MCF 10A (cell line): Measurements from ENCODE around the gene SH3D19. TPM values are rescaled to one million over a fixed set of nuclear protein-coding genes. Genes with fewer than 3 reads are reported as not detected.

Source experiments
- BruUV-seq: library from RNA; stranded (reverse); fragments of 400-500 nt; replicated peaks from 2 replicates; lab custom pipeline; 2021; lab: Mats Ljungman, UMichigan
- CTCF ChIA-PET: fragments of 300-600 bp; sonication (Branson Sonifier 250); formaldehyde crosslinking; extraction: SDS; loops from one replicate; lab custom pipeline; 2021; ENCODE audit warnings: antibody characterized with exemption, inconsistent platforms; lab: Yijun Ruan, JAX
- POLR2A ChIA-PET: fragments of 300-600, 350-650 bp; sonication (Branson Sonifier 250); formaldehyde crosslinking; extraction: SDS; loops from one replicate; lab custom pipeline; 2020; ENCODE audit warnings: antibody characterized with exemption, inconsistent platforms; lab: Yijun Ruan, JAX
- DNase-seq: peaks from one replicate; pipeline ENCODE4 v3.0.0-alpha.2; 2018; ENCODE audit not compliant: unreplicated experiment
- H3K27ac Mint-ChIP-seq: one replicate; pipeline ENCODE4 v1.8.0; 2022; ENCODE audit warnings: mild to moderate bottlenecking, low read depth, mixed read lengths; ENCODE audit not compliant: unreplicated experiment
- H3K27me3 Mint-ChIP-seq: one replicate; pipeline ENCODE4 v1.8.0; 2022; ENCODE audit warnings: mixed read lengths; ENCODE audit not compliant: insufficient read depth, unreplicated experiment
- H3K36me3 Mint-ChIP-seq: one replicate; pipeline ENCODE4 v1.8.0; 2022; ENCODE audit warnings: mild to moderate bottlenecking, moderate library complexity, mixed read lengths; ENCODE audit not compliant: insufficient read depth, unreplicated experiment
- H3K4me1 Mint-ChIP-seq: one replicate; pipeline ENCODE4 v1.8.0; 2022; ENCODE audit warnings: mixed read lengths; ENCODE audit not compliant: insufficient read depth, unreplicated experiment
- H3K4me3 Mint-ChIP-seq: one replicate; pipeline ENCODE4 v1.8.0; 2022; ENCODE audit warnings: mild to moderate bottlenecking, moderate library complexity, mixed read lengths; ENCODE audit not compliant: unreplicated experiment
- H3K9me3 Mint-ChIP-seq: one replicate; pipeline ENCODE4 v1.8.0; 2022; ENCODE audit warnings: mixed read lengths; ENCODE audit not compliant: unreplicated experiment
- intact Hi-C: fragments of 100-400 bp; cut with micrococcal nuclease; formaldehyde crosslinking; loops from 2 replicates; pipeline ENCODE4 v1.14.1; 2022
- total RNA-seq: library from RNA; stranded (reverse); gene quantifications from 2 replicates; pipeline ENCODE4 v1.2.3, GENCODE V29; 2022
- TF ChIP-seq, protein P1 (sequence below): fragments of 200-600 bp; IDR thresholded peaks from one replicate; pipeline ENCODE4 v1.8.0; 2022; ENCODE audit warnings: antibody characterized with exemption, mild to moderate bottlenecking; ENCODE audit not compliant: unreplicated experiment

The SH3D19 gene
- total RNA-seq, 1 experiment from 2014 or later: 51.3 TPM

DNA sequence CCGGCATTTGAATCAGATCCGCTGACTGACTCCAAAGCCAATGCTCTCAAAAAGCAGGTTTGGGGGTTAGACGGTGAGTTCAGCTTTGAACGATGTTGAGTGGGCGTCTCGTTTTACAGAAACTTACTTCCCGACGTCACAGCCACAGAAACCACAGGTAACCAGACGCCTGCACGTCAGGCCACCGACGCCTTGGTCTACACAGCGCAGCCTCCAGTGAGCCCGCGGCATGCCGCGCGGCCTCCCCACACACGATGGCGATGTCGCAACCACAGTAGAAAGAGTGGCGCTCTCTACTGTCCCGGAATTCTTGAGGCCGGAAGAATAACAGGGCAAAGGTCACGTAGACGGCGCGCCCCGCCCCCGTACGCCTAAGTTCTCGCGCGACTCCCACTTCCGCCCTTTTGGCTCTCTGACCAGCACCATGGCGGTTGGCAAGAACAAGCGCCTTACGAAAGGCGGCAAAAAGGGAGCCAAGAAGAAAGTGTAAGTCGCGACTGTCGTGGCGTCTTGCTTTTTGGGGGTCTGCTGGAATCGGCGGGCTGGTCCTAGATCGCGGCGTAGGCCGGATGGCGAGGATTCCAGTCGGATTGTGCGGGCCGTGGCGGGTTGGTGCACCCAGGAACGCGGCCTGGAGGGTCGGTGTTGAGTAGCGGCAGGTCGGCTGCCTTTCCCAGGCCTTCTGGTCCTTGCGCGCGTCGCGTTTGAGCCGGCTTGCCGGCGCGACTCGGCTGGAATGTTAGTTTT, 226.0 kb downstream of the SH3D19 start, which contains the start of gene RPS3A:
RPS3A (plus strand) TSS at position 400 of the 747 bp plus-strand sequence; CDS start at position 425, 25 bp downstream.
- peak; percentile 98 for DNase-seq
- CTCF ChIA-PET: interaction anchor here (0.6 to 1.8 kb wide), 10 partner anchors 14 to 1869 kb away, joined by 3 to 7 read pairs (median 3); no protein-coding TSS in a partner anchor
- BruUV-seq: no TSS peak
- Mint-ChIP-seq H3K9me3 (no peaks in the 10 kb centered on the region), H3K27me3 (no peaks in the 10 kb centered on the region), H3K4me3 (peak within 1 kb of the TSS; percentile 91), H3K27ac (peak within 1 kb of the TSS; percentile 100), H3K4me1 (peaks cover 10% of the 10 kb centered on the region), H3K36me3 (peaks cover 53% of the 10 kb centered on the region)
- intact Hi-C loops: loop anchor here (1.0 kb wide), 1 partner anchor 84 kb away; the partner anchor contains the start of gene LRBA
- TF ChIP-seq, protein P1, sequence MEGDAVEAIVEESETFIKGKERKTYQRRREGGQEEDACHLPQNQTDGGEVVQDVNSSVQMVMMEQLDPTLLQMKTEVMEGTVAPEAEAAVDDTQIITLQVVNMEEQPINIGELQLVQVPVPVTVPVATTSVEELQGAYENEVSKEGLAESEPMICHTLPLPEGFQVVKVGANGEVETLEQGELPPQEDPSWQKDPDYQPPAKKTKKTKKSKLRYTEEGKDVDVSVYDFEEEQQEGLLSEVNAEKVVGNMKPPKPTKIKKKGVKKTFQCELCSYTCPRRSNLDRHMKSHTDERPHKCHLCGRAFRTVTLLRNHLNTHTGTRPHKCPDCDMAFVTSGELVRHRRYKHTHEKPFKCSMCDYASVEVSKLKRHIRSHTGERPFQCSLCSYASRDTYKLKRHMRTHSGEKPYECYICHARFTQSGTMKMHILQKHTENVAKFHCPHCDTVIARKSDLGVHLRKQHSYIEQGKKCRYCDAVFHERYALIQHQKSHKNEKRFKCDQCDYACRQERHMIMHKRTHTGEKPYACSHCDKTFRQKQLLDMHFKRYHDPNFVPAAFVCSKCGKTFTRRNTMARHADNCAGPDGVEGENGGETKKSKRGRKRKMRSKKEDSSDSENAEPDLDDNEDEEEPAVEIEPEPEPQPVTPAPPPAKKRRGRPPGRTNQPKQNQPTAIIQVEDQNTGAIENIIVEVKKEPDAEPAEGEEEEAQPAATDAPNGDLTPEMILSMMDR: peak; percentile 78
- POLR2A ChIA-PET: interaction anchor here (0.6 to 7.3 kb wide), 24 partner anchors 9 to 1680 kb away, joined by 3 to 84 read pairs (median 4); partner anchors contain the start of genes ARFIP1, FHIP1A, LRBA and SH3D19

DNA sequence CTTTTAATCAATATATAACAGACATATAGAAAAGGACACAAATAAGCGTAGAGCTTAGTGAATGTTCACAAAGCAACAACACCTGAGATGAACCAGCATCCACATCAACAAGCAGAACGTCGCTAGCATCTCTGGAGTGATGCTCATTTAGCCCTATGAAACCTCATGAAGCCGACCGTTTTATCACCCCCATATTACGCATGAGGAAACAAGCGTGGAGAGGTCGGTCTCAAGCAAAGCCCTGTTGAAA, 226.5 kb downstream of the SH3D19 start:
- H3K27ac Mint-ChIP-seq: peak overlapping the region; percentile 100
- ChIA-PET POLR2A (interaction anchor here (0.6 to 7.3 kb wide), 10 partner anchors 8 to 231 kb away, joined by 3 to 84 read pairs (median 3); partner anchors contain the start of genes LRBA and SH3D19), CTCF (interaction anchor here (0.6 to 1.6 kb wide), 8 partner anchors 13 to 1101 kb away, joined by 3 to 4 read pairs (median 3); no protein-coding TSS in a partner anchor)
- H3K4me3 Mint-ChIP-seq: peak overlapping the region; percentile 91
- no peaks in the 10 kb centered on the region for H3K9me3 Mint-ChIP-seq
- DNase-seq: no peak
- H3K4me1 Mint-ChIP-seq: peaks cover 10% of the 10 kb centered on the region
- no peaks in the 10 kb centered on the region for H3K27me3 Mint-ChIP-seq
- intact Hi-C loops: loop anchor here (1.0 kb wide), 1 partner anchor 84 kb away; the partner anchor contains the start of gene LRBA
- TF ChIP-seq, protein P1: no peak
- TSS peak; percentile 84 for BruUV-seq
- peaks cover 48% of the 10 kb centered on the region for H3K36me3 Mint-ChIP-seq

DNA sequence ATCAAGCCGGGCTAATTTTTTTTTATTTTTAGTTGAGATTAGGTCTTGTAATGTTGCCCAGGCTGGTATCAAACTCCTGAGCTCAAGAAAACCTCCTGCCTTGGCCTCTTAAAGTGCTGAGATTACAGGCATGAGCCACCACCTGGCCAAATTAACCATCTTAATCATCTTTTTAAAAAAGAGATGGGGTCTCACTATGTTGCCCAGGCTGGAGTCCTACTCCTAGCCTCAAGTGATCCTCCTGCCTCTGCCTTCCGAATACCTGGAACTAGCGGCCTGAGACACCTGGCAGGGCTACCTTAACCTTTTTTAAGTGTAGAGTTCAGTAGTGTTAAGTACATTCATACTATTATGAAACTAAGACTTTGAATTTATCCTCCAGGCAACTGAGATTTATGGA, 227.6 kb downstream of the SH3D19 start:
- Mint-ChIP-seq H3K4me1 (peaks cover 10% of the 10 kb centered on the region), H3K4me3 (no peak overlapping the region), H3K9me3 (no peaks in the 10 kb centered on the region), H3K27ac (no peak overlapping the region), H3K36me3 (peaks cover 37% of the 10 kb centered on the region), H3K27me3 (no peaks in the 10 kb centered on the region)
- no TSS peak for BruUV-seq
- DNase-seq: no peak
- TF ChIP-seq, protein P1: no peak
- CTCF ChIA-PET: interaction anchor here (0.6 to 0.7 kb wide), 2 partner anchors 81 to 431 kb away, joined by 3 read pairs; no protein-coding TSS in a partner anchor
- POLR2A ChIA-PET: interaction anchor here (0.7 to 6.5 kb wide), 3 partner anchors 83 to 514 kb away, joined by 3 to 84 read pairs (median 3); partner anchors contain the start of gene LRBA
- intact Hi-C loops: no loop called here

DNA sequence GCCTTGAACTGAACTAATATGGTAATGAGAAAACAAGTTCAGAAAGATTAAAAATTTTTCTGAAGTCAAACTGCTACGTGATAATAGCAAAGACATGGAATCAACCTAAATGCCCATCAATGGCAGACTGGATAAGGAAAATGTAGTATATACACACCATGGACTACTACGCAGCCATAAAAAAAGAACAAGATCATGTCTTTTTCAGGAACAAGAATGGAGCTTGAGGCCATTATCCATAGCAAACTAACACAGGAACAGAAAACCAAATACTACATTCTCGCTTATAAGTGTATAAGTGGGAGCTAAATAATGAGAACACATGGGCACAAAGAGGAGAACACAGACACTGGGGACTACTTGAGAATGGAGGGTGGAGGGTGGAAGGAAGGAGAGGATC, 230.3 kb downstream of the SH3D19 start:
- DNase-seq: no peak
- intact Hi-C loops: no loop called here
- CTCF ChIA-PET: no interaction called here
- H3K27me3 Mint-ChIP-seq: no peaks in the 10 kb centered on the region
- H3K4me3 Mint-ChIP-seq: no peak overlapping the region
- peaks cover 11% of the 10 kb centered on the region for H3K36me3 Mint-ChIP-seq
- BruUV-seq: no TSS peak
- no peaks in the 10 kb centered on the region for H3K4me1 Mint-ChIP-seq
- POLR2A ChIA-PET: no interaction called here
- no peaks in the 10 kb centered on the region for H3K9me3 Mint-ChIP-seq
- TF ChIP-seq, protein P1: no peak
- no peak overlapping the region for H3K27ac Mint-ChIP-seq
